Fibroblast of skin of scalp (primary cell): ENCODE results near the gene DHRS2.
"Not testable (repeated sequence)": the region's sequence is repeated elsewhere in the genome, so short reads cannot be mapped to it uniquely, and the experiment has no call there.

Experiments
- DNase-seq: peaks from one replicate; pipeline ENCODE4 v3.0.0-alpha.2; 2013

DHRS2 gene

DNA sequence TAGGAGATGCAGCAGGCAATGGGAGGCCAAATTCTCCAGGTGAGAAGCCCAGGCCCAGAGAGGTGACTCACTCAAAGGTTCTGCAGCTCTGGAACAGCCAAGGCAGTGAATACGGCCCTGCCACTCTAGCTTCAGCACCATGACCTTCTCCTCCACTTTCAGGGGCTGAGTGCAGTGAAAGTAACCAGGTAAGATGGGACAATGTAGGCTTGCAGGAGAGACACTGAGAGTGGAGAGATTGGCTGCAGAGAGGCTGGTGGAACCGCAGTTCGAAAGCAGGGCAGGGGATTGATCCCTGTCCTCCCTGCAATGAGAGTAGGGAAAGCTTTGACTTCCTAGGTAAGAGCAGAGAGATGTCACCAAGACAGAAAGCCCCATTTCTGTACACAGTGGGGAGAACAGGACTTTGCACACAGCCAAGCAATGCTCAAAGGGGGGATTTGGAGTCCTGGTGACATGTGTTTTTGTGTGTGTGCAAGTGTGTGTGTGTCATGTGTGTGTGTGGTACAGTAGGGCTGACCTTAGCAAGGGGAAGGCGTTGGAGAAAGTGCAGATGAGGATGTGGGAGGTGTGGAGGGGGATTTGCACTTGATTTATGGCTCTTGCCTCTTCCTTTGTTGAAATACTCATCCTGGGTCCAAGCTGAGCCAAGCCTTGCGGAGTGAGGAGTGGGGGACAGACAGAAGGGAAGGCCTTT, 12.7 kb downstream of the DHRS2 start:
- DNase-seq: no peak

DNA sequence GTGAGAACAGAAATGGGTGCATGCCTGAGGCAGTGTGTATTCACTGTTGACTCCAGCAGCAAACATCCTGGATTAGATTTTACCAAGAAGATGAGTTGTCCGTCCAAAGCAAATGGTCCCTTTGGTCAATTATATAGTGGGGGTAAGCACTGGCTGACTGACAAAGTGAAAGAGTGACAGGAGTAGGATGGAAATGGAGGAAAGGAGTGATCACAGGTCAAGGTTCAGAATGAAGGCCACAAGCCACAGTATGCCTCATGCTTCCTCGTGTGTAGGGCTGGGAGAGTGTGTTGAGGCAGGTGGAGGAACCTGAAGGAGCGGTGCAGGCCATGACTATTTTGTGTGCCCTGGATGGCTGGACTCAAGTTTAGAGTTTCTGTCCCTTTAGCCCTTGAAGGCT, 14.3 kb downstream of the DHRS2 start:
- DNase-seq: no peak

DNA sequence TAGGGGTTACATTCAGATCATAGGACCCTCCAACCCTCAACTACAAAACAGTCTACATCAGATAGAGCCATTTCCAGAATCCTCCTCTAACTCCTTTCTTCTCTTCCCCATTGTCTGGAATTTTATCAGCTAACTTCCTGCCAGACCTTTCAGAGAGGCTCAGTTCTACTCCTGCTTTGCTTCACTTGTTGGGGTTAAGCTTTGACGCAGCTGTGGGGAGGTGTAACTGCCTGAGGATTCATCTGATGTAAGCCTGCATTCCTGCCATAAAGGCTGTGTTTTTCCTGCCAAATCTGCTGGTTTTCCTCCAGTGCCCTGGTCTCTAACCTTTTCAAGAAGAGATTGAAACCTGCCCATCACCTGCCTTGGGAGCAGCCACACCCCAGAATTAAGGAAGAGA, 16.9 kb downstream of the DHRS2 start:
- no peak for DNase-seq

DNA sequence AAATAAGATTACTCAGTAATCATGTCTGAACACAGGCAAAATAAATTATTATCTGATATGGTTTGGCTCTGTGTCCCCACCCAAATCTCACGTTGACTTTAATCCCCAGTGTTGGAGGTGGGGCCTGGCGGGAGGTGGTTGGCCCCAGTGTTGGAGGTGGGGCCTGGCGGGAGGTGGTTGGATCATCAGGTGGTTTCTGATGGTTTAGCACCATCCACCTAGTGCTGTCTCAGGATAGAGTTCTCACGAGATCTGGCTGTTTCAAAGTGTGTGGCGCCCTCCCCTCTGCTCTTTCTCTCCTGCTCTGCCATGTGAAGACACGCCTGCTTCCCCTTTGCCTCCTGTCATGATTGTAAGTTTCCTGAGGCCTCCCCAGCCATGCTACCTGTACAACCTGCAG, 18.1 kb downstream of the DHRS2 start:
- no peak for DNase-seq

- DNase-seq: no peak
Measured at GRCh38 chr14:23657959-23658470, 21.9 kb downstream of the DHRS2 start.

DNA sequence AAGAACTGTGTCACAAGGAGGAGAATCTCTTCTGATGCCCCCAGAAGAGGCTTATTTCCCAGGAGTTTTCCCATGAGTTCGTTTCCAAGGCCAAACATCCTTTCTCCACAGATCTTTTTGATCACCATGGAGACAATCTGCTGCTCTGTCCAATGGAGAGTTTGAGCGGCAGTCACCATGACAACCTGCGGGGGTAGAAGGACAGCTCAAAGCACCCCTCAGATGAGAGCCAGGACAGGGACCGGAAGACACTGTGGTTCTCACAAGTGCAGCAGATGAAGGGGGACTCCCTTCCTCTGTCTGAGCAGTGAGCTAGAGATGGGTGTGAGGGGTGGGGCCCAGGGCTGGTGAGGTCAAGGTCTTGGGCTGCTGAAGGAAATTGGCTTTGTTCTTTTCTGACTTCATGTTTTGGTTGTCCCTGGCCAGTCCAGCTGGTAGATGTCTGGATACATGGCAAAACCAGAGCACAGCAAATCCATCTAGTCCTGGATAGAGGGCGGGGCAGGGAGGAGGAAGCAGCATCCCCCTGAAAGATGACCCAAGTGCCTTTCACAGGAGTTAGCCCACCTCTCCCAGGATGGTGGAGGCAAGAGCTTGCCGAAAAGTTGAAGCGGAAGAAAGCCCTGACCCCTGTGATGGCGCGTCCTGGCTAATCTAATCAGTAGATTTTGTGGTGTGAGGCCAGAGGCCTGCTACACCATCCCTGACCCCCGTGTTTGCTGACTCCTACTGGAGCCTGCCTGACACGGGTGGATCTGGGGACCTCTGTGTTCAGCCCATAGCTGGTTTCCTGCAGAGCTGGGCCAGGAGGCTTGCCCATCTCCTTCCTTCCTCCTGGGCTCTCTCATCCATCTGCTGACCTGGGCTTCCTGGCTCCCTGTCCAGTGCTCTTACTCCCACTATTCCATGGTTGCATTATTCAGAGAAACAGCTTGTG, 24.4 kb downstream of the DHRS2 start:
- DNase-seq: no peak

DNA sequence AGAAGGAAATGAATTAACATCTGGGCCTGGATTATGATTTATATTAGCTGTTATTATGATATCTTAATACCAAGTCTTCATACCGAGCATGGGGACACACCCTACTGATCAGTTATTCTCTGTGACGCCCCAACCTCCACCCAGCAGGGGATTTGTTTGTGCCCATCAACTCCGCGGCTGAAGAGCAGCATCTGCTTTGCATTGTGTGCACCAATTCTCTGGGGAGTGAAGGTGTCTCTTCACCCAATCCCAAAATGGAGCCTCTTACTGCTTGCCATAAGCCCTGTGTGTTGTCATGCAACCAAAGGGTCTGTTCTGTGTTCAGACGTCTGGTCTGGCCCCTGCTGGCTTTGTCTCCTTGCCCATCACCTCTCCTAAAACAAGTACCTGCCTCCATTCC, 25.4 kb downstream of the DHRS2 start:
- no peak for DNase-seq

DNA sequence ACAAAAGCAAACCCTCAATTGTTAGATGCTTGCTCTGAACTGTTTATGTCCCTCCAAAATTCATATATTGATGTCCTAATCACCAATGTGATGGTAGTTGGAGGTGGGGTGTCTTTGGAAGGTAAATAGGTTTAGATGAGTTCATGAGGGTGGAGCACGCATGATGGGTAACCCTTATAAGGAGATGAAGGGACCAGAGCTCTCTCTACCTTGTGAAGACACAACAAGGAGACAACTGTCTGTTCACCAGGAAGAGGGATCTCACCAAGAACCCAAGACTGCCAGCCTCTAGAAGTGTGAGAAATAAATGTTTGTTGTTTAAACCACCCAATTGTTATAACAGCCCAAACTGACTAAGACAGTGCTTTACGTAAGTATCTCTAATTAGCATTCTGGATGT, 27.0 kb downstream of the DHRS2 start:
- DNase-seq: no peak

- no peak for DNase-seq
Measured at GRCh38 chr14:23663711-23664110, 27.5 kb downstream of the DHRS2 start.

- no peak for DNase-seq
Measured at GRCh38 chr14:23664207-23664885, 28.2 kb downstream of the DHRS2 start.

DNA sequence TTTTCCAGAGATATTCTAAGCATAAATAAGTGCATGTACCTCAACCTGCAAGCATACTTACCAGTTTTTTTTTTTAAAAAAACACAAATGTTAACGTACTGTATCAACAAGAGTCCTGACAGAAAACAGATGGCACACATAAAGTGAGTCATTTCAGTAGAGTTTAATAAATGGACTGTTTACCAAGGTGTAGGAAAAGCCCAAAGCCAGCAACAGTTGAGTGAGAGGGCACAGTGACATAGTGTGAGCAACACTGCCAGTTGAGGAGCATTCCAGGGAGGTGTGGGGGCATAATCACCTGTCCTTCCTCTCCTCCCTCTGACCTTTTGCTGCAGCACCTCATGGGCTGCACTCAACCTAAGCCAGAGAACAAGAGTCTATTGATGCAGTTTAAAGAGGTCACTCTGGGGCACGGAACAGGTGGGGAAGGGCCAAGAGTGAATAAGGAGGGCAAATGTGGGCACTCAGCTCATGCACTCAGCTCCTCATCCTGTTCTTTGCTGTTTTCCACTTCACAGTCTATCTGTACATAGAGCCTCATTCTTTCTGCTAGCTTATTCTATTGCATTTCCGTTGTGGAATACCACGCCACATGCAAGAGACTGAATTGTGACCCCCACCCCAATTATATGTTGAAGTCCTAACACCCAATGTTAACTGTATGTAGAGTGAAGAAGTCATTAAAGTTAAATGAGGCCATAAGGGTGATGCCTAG, 29.3 kb downstream of the DHRS2 start:
- no peak for DNase-seq

DNA sequence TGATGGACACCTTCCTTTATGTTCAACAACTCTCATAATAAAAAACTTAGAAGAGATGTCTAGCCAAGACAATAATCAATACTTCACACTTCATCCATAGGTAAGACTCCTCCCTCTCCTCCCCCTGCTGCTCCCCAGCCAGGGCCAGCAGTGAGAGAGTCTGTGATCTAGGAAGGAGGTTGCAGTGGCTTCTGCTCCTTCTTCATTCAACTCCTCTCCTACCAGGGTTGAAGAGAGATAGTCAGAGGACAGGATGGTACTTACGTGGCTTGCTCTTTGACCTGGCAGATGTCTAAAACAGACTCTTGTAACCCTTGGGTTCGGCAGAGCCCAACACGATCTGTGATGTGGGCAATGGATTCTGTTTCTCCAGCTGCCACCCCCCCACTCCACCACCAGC, 31.0 kb downstream of the DHRS2 start:
- DNase-seq: no peak

DNA sequence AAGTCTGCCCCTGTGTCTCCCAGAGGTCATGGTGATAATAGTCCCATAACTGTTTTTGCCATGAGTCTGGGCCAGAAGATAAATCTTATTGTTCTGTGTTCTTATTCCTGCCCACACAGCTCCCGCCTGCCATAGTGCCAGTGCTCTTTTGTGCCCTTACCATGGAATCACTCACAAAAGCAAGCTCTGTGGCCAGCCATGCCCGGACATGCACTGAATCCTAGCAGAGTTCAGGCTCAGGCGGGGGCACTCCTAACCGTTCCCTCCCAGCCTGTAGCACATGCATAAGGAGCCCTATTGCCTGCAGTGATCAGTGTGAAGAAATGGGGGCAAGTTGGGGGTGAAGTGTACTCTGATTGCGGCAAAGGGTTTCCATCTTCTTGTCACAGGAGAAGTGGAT, 33.3 kb downstream of the DHRS2 start:
- DNase-seq: no peak

GRCh38 chr14:23670481-23670880, 34.3 kb downstream of the DHRS2 start:
- no peak for DNase-seq

- DNase-seq: no peak
Measured at GRCh38 chr14:23672200-23672599, 36.0 kb downstream of the DHRS2 start.

GRCh38 chr14:23675337-23675736, 39.2 kb downstream of the DHRS2 start:
- no peak for DNase-seq

GRCh38 chr14:23675906-23676305, 39.7 kb downstream of the DHRS2 start:
- no peak for DNase-seq

DNA sequence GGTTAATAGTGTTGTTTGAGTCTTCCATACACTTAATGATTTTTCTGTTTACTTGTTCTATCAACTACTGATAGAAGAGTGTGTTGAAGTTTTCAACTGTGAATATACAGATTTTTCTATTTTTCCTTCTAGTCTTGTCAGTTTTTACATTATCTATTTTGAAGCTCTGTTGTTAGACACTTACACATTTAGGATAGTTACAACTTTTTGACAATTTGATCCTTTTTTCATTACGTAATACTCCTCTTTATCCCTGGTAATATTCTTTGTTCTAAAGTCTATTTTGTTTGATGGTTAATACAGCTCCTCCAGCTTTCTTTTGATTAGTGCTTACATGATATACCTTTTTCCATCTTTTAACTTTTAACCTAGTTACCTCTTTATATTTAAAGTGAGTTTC, 45.2 kb downstream of the DHRS2 start:
- no peak for DNase-seq

DNA sequence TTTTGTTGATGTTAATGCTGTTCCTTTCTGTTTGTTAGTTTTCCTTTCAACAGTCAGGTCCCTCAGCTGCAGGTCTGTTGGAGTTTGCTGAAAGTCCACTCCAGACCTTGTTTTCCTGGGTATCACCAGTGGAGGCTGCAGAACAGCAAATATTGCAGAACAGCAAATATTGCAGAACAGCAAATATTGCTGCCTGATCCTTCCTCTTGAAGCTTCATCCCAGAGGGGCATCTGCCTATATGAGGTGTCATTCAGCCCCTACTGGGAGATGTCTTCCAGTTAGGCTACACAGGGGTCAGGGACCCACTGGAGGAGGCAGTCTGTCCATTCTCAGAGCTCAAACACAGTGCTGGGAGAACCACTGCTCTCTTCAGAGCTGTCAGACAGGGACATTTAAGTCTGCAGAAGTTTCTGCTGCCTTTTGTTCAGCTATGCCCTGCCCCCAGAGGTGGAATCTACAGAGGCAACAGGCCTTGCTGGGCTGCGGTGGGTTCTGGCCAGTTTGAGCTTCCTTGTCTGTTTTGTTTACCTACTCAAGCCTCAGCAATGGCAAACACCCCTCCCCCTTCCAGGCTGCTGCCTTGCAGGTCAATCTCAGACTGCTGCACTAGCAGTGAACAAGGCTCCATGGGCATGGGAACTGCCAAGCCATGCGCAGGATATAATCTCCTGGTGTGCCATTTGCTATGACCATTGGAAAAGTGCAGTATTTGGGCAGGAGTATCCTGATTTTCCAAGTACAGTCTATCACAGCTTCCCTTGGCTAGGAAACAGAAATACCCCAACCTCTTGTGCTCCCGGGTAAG, 53.7 kb downstream of the DHRS2 start:
- not testable (repeated sequence) for DNase-seq

GRCh38 chr14:23692416-23692815, 56.3 kb downstream of the DHRS2 start:
- peak; percentile 3 for DNase-seq

DNA sequence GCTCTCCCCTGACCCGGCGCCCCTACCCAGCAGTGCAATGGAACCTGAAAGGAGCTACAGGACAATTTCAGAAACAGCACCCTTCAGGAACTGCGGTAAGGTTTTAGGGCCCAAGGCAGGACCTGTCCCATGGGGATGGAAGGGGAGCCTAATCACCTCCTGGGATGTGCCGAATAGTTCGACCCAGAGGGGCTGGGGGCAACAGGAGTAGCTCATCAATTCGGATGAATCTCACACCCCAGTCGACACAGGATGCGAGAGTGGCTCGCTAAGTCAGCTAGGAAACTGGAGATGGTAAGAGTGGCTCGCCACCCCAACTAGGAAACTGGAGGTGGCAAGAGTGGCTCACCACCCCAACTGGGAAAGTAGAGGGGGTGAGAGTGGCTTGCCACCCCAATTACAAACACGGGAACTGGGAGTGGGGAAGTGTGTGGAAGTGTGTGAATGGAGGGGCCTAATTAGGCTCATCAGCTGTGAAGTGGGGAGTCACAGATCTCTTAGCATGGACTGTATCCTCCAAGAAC, 57.1 kb downstream of the DHRS2 start:
- DNase-seq: no peak
